ENCODE measurements around the gene SLC39A6.
"Not testable (repeated sequence)": the region's sequence is repeated elsewhere in the genome, so short reads cannot be mapped to it uniquely, and the experiment has no call there.

Gene SLC39A6

DNA sequence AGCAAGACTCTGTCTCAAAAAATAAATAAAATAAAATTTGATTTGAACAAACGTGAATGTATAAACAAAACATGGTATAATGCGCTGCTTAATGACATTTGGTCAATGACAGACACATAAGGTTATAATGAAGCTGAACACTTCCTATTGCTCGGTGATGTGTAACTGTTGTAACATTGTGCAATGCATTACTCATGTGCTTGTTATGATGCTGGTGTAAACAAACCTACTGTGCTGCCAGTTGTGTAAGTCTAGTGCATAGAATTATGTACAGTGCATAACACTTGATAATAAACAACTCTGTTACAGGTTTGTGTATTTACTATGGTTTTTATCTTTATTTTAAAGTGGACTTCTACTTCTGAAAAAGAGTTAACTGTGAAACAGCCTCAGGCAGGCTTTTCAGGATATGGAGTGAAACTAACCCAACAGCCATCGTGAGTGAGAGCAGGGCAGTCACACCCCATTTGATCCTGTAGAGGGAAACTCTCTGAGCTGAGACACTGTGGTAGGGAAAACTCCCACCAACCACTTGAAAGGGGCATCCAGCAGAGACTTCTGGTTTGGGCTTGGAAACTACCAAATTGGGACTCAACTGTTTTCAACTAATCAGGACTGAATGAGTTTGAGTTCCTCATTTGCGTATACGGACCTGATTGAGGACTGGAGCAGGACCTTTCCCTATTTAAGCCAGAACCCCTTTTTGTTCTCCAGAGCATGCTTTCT, 53.1 kb downstream of the SLC39A6 start:
- no peak overlapping the region for H3K4me3 Mint-ChIP-seq
- CTCF ChIA-PET, result no interaction called here
- peaks cover 9% of the 10 kb centered on the region for H3K9me3 Mint-ChIP-seq
- no peak for DNase-seq
- H3K27me3 Mint-ChIP-seq, result peaks cover 32% of the 10 kb centered on the region
- no peaks in the 10 kb centered on the region for H3K36me3 Mint-ChIP-seq
- H3K27ac Mint-ChIP-seq, result no peak overlapping the region
- H3K4me1 Mint-ChIP-seq, result no peaks in the 10 kb centered on the region

DNA sequence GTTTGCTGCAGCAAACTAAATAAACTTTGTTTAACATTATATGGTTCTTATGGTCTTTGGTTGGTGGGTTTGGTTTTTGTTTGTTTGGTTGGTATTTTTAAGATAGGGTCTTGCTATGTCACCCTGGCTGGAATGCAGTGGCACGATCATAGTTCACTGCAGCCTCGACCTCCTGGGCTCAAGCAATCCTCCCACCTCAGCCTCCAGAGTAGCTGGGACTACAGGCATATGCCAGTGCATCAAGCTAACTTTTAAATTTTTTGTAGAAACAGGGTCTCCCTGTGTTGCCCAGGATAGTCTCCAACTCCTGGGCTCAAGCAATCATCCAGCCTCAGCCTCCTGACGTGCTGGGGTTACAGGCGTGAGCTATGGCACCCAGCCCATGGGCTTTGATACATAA, 54.7 kb downstream of the SLC39A6 start:
- Mint-ChIP-seq H3K4me1 (no peaks in the 10 kb centered on the region), H3K9me3 (peaks cover 7% of the 10 kb centered on the region), H3K36me3 (no peaks in the 10 kb centered on the region), H3K27me3 (peaks cover 27% of the 10 kb centered on the region), H3K27ac (no peak overlapping the region), H3K4me3 (no peak overlapping the region)
- CTCF ChIA-PET, result no interaction called here
- DNase-seq, result no peak

DNA sequence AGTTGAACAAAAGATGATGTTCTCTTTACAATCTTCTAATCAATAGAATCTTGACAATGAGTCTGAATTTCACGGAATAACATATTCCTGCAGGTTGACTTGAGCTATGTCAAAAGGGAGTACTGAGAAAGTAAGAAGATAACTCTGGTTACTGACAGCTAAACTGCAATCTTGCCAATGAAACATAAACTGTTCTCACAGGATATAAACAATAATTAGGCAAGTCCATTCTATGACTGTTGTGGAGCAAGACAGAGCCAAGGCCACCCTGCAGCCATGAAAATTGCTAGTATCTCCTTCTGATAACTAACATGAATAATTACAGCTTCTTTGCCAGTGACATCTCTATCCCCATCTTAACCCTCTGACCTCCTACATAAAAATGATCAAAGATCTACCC, 55.5 kb downstream of the SLC39A6 start:
- Mint-ChIP-seq H3K4me3 (no peak overlapping the region), H3K27ac (no peak overlapping the region), H3K9me3 (peaks cover 3% of the 10 kb centered on the region), H3K4me1 (no peaks in the 10 kb centered on the region), H3K36me3 (no peaks in the 10 kb centered on the region), H3K27me3 (peaks cover 21% of the 10 kb centered on the region)
- CTCF ChIA-PET, result no interaction called here
- DNase-seq, result no peak

DNA sequence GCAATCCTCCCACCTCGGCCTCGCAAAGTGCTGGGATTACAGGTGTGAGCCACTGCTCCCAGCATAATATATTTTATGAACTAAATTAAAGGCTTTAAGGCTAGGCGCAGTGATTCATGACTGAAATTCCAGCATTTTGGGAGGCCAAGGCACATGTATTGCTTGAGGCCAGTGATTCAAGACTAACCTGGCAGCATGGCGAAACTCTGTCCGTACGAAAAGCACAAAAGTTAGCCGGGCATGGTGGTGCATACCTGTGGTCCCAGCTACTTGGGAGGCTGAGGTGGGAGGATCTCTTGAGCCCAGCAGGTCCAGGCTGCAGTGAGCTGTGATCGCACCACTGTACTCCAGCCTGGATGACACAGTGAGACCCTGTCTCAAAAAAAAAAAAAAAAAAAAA, 56.7 kb downstream of the SLC39A6 start:
- H3K4me1 Mint-ChIP-seq, H3K36me3 Mint-ChIP-seq, H3K4me3 Mint-ChIP-seq, H3K9me3 Mint-ChIP-seq, CTCF ChIA-PET, H3K27ac Mint-ChIP-seq, DNase-seq: not testable (repeated sequence)
- peaks cover 23% of the 10 kb centered on the region for H3K27me3 Mint-ChIP-seq

DNA sequence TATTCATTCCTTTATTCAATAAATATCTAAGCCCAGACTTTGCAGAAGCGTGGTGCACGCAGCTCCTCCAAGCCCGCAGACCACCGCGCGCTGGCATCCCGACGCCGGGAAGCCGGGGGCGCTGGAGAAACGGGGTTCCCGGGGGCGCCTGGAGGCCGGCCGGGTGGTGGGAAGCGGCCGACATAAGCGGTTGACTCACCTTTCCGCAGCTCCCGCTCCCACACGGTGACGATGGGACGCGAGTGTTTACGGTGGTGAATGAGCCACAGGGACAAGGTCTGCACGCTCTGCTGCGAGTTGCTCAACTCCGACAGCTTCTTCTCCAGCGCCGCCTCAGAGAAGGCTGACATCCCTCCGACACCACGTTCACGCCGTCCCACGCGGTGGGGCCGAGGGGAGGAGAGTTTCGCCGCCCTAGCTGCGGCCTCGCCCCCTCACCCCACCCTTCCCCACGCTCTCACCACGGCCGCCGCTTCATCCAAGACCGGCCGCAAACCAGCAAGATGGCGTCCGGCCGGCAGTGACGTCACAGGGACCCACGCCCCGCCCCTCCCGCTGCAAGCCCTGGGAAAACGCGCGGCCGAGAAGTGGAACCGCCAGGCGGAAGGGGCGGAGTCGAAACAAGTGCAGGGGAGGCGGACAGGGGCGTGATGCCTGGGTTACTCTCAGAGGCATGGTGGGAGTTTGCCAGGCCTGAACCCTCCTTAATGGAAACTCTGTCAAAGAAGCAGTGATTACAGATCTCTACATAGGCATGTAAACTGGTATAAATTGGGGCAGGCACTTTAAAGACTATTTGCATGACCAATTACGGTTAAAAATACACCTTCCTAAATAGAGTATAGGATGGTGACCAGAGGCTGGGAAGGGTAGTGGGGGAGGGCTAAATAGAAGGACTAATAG, 61.8 kb downstream of the SLC39A6 start, which contains the start of gene RPRD1A:
RPRD1A (minus strand) TSS at position 505 of the 903 bp plus-strand sequence; CDS start at position 350, 155 bp downstream.
- peak within 1 kb of the TSS; percentile 94 for H3K4me3 Mint-ChIP-seq
- H3K27me3 Mint-ChIP-seq, result peaks cover 9% of the 10 kb centered on the region
- H3K27ac Mint-ChIP-seq, result peak within 1 kb of the TSS; percentile 94
- no peaks in the 10 kb centered on the region for H3K9me3 Mint-ChIP-seq
- H3K4me1 Mint-ChIP-seq, result peaks cover 29% of the 10 kb centered on the region
- CTCF ChIA-PET, result interaction anchor here (1.1 to 1.3 kb wide), 2 partner anchors 28 to 49 kb away, joined by 3 to 6 read pairs; no protein-coding TSS in a partner anchor
- peaks cover 10% of the 10 kb centered on the region for H3K36me3 Mint-ChIP-seq
- peak; percentile 98 for DNase-seq

DNA sequence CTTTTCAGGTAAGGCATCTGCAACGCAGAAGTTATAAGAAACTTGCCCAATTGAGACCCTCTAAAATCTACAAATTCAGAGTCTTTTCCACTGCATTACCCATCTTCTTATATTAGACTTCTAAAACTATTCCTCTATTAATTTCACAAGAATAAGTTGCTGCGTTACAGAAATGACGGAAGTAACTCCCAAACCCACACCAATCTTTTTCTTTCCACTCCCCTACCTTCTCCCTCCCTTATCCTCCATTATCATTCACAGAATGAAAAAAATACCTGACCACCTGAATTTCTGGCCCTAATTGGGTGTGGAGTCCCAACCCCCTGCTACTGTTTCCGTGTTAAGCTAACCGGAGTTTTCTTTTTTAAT, 62.5 kb downstream of the SLC39A6 start:
- H3K36me3 Mint-ChIP-seq, result peaks cover 12% of the 10 kb centered on the region
- peak overlapping the region; percentile 94 for H3K27ac Mint-ChIP-seq
- H3K4me3 Mint-ChIP-seq, result peak overlapping the region; percentile 94
- CTCF ChIA-PET, result interaction anchor here (1.1 to 1.3 kb wide), 2 partner anchors 29 to 49 kb away, joined by 3 to 6 read pairs; no protein-coding TSS in a partner anchor
- peaks cover 9% of the 10 kb centered on the region for H3K27me3 Mint-ChIP-seq
- H3K9me3 Mint-ChIP-seq, result no peaks in the 10 kb centered on the region
- no peak for DNase-seq
- H3K4me1 Mint-ChIP-seq, result peaks cover 29% of the 10 kb centered on the region

DNA sequence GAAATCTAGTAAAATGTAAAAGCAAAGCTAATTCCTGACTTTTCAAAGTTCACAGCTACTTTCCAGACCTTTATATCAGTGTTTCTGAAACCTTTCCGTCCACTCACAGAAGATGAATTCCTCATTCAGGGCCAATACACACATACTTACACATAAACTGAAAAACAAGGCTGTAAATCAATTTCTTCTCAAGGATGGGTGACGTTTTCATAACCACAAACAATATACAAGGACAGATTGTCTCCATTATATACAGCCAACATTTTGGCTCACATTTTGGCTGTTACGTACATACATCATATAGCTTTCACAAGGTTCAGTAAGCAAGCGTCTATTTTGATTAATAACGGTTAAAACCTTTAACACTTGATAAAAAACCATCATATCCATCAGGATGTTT, 63.1 kb downstream of the SLC39A6 start:
- Mint-ChIP-seq H3K4me3 (peak overlapping the region; percentile 94), H3K27ac (peak overlapping the region; percentile 0), H3K27me3 (peaks cover 9% of the 10 kb centered on the region), H3K36me3 (peaks cover 13% of the 10 kb centered on the region), H3K9me3 (no peaks in the 10 kb centered on the region), H3K4me1 (peaks cover 29% of the 10 kb centered on the region)
- no peak for DNase-seq
- CTCF ChIA-PET, result interaction anchor here (1.1 to 1.3 kb wide), 2 partner anchors 30 to 48 kb away, joined by 3 to 6 read pairs; no protein-coding TSS in a partner anchor

DNA sequence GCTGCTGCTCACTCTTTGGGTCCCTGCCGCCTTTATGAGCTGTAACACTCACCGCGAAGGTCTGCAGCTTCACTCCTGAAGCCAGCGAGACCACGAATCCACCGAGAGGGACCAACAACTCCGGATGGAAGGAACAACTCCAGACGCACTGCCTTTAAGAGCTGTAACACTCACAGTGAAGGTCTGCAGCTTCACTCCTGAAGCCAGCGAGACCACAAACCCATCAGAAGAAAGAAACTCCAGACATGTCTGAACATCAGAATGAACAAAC, 64.4 kb downstream of the SLC39A6 start:
- not testable (repeated sequence) for H3K4me3 Mint-ChIP-seq, H3K27me3 Mint-ChIP-seq

DNA sequence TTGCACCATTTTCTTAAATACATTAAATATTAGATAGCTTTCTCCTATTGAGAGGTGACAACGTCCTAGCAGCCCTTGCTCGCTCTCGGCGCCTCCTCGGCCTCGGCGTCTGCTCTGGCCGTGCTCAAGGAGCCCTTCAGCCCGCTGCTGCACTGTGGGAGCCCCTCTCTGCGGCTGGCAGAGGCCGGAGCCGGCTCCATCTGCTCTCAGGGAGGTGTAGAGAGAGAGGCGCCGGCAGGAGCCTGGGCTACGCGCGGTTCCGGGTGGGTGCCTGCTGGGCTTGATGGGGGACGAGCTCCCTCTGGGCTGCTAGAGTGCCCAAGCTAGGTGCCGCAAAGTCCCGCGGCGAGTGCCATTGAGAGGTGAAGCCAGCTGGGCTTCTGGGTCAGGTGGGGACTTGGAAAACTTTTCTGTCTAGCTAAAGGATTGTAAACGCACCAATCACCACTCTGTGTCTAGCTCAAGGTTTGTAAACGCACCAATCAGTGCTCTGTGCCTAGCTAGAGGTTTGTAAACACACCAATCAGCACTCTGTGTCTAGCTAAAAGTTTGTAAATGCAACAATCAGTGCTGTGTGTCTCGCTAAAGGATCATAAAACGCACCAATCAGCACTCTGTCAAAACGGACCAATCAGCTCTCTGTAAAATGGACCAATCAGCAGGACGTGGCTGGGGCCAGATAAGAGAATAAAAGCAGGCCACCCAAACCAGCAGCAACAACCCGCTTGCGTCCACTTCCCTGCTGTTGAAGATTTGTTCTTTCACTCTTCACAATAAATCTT, 64.9 kb downstream of the SLC39A6 start:
- CTCF ChIA-PET, result interaction anchor here (1.4 kb wide), 1 partner anchor 47 kb away, joined by 4 read pairs; no protein-coding TSS in a partner anchor
- Mint-ChIP-seq H3K9me3 (no peaks in the 10 kb centered on the region), H3K27ac (no peak overlapping the region), H3K36me3 (peaks cover 13% of the 10 kb centered on the region), H3K4me1 (peaks cover 29% of the 10 kb centered on the region), H3K27me3 (peaks cover 5% of the 10 kb centered on the region), H3K4me3 (no peak overlapping the region)
- no peak for DNase-seq

More for the DNA sequence above, 64.4 kb downstream of the SLC39A6 start:
- H3K36me3 Mint-ChIP-seq, result peaks cover 13% of the 10 kb centered on the region
- CTCF ChIA-PET, result interaction anchor here (1.4 kb wide), 1 partner anchor 47 kb away, joined by 4 read pairs; no protein-coding TSS in a partner anchor
- peak overlapping the region; percentile 16 for H3K27ac Mint-ChIP-seq
- not testable (repeated sequence) for DNase-seq, H3K9me3 Mint-ChIP-seq
- H3K4me1 Mint-ChIP-seq, result peaks cover 29% of the 10 kb centered on the region

DNA sequence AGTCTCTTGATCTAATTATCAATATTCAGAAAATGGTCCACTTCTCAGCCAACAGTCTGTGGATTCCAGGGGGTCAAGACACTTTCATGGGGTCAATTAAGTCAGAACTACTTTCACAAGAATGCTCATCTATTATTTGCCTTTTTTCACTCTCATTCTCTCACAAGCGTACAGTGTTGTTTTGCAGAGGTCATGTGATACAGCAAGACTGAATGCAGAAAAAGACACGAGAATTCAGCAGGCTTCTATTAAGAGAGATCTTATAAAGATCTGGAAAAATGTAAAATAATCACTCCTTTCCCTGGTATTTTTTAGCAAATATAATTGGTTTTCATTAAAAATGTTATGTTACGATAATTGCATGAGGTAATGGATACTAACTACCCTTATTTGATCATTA, 70.5 kb downstream of the SLC39A6 start:
- DNase-seq, result no peak
- Mint-ChIP-seq H3K27ac (no peak overlapping the region), H3K36me3 (peaks cover 11% of the 10 kb centered on the region), H3K4me3 (no peak overlapping the region), H3K9me3 (no peaks in the 10 kb centered on the region), H3K4me1 (no peaks in the 10 kb centered on the region), H3K27me3 (no peaks in the 10 kb centered on the region)
- CTCF ChIA-PET, result no interaction called here
